HUES6 (cell line): ENCODE measurements around the gene TEAD1.
A peak's percentile ranks its signal among the peaks of the same experiment; 100 is the strongest.

Source experiments
- H3K27ac ChIP-seq: 2 replicates; pipeline ENCODE4 v1.7.0; 2013; ENCODE audit warnings: low read depth, mild to moderate bottlenecking, low read length, inconsistent platforms
- H3K27me3 ChIP-seq: 2 replicates; pipeline ENCODE4 v1.6.1; 2013; ENCODE audit warnings: low read length; ENCODE audit not compliant: control insufficient read depth, insufficient read depth
- H3K36me3 ChIP-seq: 2 replicates; pipeline ENCODE4 v1.6.1; 2013; ENCODE audit warnings: low read length; ENCODE audit not compliant: control insufficient read depth, insufficient read depth
- H3K4me1 ChIP-seq: 2 replicates; pipeline ENCODE4 v1.6.1; 2013; ENCODE audit warnings: low read length; ENCODE audit not compliant: control insufficient read depth, insufficient read depth
- H3K4me3 ChIP-seq: 2 replicates; pipeline ENCODE4 v1.5.1; 2013; ENCODE audit warnings: low read depth, low read length
- H3K9ac ChIP-seq: one replicate; pipeline ENCODE4 v1.6.1; 2013; ENCODE audit warnings: mild to moderate bottlenecking, low read length
- H3K9me3 ChIP-seq: 2 replicates; pipeline ENCODE4 v1.6.1; 2013; ENCODE audit warnings: low read depth, low read length; ENCODE audit not compliant: control insufficient read depth, insufficient read depth

The TEAD1 gene

DNA sequence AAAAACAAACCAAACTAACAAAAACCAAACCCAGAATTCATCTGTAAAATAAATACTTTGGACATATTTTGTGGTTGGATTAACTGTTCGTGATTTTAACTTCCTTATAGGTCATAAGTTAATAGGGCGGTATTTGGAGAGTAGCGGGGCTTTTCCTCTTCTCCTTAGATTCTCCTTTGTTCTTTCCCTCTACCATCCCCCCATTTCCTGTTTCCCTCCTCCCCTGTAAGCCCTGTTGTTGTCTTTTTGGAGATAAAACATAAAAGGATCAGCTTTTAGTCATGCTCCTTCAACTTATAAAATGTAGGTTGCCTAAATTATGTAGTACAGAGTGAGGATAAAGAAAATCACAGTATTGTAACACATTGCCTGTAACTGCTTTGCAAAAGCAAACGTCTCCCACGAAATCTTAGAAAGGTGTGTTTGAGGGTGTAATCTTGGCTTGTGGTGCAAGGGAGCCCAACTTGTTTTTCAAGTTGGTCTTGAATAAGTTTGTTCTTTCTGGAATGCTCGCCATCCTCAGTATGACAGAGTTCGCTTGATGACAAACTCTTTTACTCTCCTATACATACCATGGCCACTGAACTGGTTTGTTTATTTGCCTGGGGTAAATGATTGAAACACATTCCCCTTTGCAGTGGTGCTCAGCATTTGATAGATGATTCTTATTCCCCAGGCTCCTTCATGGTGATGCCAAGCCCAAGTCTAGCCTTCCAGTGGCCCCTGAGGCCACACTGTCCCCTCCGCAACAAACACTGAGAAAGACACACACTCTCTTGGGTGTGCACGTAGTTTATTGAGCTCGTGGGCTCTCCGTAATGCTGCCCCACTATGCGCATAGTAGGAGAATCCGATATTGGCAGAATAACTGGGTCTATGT lies 49.4 kb downstream of the TEAD1 start:
- Histone ChIP-seq H3K9ac (peak overlapping the region; percentile 73), H3K4me3 (peak overlapping the region; percentile 50), H3K4me1 (peaks cover 76% of the 10 kb centered on the region), H3K27ac (peak overlapping the region; percentile 91), H3K36me3 (no peaks in the 10 kb centered on the region), H3K9me3 (no peaks in the 10 kb centered on the region), H3K27me3 (no peaks in the 10 kb centered on the region)

DNA sequence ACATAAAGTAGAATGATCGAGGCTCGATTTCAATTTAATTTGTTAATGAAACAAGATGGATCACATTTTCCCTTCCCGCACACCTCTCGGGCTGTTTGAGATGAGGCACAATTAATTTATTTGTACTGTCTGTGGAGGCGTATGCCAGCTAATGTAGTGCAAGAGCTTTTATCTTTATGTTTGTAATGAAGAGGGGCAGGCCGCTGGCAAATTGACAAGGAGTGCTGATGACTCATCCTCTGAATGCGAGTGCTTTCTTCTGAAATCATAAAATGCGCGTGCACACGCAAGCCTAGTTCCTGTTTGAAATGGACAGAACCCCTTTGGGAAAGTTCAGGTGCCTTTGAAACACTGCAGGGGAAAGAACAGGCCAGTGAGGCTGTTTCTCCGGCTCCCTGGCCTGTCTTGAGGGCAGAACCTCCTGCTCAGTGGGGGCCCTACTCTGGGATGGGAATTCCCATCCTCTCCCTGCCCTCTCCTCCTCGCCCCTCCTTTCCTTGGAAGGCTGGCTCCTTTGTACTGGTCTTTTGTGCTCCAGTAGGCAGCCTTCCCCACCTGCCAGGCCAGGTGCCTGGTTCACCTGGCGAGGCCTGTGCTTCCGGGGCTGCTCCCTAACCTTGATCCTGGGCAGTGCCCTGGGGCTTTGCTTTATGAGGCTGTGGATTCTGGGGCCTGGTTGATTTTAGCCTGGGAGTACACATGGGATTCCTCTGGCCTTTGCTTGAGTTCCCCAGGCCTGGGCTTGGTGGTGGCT lies 50.3 kb downstream of the TEAD1 start:
- Histone ChIP-seq H3K9me3 (no peaks in the 10 kb centered on the region), H3K4me3 (peak overlapping the region; percentile 50), H3K27me3 (no peaks in the 10 kb centered on the region), H3K4me1 (peaks cover 70% of the 10 kb centered on the region), H3K27ac (peak overlapping the region; percentile 91), H3K36me3 (no peaks in the 10 kb centered on the region), H3K9ac (peak overlapping the region; percentile 73)

DNA sequence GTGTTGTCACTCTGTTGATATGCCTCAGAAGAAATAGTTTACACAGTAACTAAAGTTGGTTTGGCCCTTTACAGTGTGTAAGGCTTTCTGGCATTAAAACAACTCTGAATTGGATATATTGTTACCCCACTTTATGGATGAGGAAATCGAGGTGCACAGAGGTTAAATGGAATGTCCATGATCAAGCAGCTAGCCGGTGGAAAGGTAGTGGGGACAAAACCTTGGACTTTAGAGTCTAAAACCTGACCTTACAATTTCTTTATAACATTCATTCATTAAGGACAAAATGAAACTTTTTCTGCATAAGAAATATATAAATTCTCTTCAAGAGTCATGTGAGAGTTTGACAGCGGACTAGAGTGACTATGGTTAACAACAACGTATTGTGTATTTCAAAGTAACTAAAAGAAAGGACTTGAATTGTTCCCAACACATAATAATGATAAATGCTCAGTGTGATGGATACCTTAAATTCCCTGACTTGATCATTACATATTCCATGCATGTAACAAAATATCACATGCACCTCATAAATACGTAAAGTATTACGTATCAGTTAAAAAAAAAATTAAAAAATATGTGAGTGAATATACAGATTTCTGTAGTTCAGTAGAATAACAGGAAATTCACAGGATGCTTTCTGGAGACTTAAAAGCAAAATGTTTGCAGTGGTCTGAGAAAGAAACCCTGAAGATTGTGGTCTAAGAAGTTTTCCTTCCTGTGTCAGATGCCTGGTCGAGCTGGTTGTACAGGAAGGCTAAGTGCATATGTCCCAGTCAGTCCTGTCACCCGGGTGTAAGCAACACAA lies 51.0 kb downstream of the TEAD1 start:
- H3K9ac ChIP-seq = no peak overlapping the region

DNA sequence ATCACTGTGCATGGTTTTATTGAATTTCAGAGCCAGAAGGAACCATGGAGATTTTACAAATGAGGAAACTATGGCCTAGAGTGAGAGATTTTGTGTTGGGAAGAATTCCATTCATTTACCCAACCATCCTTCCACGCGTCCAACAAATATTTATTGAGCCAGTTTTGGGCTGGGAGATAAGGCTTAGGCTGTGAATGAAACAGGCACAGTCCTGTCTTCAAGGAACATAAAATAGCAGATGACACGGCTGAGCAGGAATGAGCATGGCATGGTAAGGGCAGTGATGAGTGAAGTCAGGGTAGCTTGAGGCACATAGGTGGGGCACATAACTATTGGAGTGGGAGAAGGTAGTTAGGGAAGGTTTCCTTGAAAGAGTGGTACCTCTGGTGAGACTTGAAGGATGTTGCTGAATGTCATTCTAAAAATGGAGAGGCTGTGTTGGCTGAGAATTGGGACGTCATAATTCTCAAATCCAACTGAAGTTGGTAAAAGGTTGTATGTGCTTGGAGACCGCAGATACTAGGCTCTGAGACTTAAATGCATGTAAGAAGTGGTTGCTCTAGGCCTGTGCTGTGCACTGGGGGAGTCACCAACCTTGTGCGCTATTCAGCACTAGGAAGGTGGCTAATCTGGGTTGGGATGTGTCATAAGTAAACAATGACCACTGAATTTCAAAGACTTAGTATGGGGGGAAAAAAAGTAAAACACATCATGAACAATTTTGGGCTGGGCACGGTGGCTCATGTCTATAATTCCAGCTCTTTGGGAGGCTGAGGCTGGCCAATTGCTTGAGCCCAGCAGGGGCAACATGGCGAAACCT lies 51.9 kb downstream of the TEAD1 start:
- Histone ChIP-seq H3K4me1 (peaks cover 65% of the 10 kb centered on the region), H3K9me3 (no peaks in the 10 kb centered on the region), H3K27ac (no peak overlapping the region), H3K27me3 (no peaks in the 10 kb centered on the region), H3K36me3 (no peaks in the 10 kb centered on the region), H3K4me3 (no peak overlapping the region), H3K9ac (no peak overlapping the region)

More for the DNA sequence above, 51.0 kb downstream of the TEAD1 start:
- Histone ChIP-seq H3K27ac (peak overlapping the region; percentile 91; the same call in 1 of the 2 replicates), H3K36me3 (no peaks in the 10 kb centered on the region), H3K4me3 (no peak overlapping the region), H3K4me1 (peaks cover 71% of the 10 kb centered on the region), H3K27me3 (no peaks in the 10 kb centered on the region), H3K9me3 (no peaks in the 10 kb centered on the region)

DNA sequence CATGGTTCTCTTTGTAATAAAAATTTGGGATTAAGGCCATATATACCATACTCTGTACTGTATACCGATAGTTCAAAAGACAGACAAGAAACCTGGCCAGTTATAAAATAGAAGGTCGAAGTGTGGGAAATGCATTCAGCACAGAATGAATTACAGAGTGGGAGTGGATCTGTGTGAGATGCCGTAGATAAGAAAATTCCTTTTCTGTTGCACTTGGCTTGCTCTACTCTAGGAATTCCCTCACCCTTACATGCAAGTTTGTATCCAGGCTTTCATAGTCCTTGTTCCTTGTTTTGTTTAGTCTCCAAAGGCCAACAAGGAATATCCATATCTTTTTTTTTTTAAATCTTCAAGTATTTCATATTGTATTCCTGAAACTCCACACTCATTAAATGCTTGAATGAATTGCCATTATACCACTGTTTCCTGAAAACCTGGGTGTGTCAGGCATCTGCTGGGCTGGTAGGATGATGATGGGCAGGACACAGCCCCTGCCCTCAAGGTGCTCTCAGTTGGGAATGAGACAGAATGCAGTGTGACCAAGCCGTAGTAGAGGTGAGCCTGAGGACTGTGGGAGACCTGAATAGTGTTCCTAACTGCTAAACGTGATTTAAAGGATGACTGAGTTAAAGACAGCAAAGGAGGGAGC lies 53.5 kb downstream of the TEAD1 start:
- Histone ChIP-seq H3K36me3 (no peaks in the 10 kb centered on the region), H3K9ac (no peak overlapping the region), H3K27ac (no peak overlapping the region), H3K9me3 (no peaks in the 10 kb centered on the region), H3K4me3 (no peak overlapping the region), H3K4me1 (peaks cover 60% of the 10 kb centered on the region), H3K27me3 (no peaks in the 10 kb centered on the region)

DNA sequence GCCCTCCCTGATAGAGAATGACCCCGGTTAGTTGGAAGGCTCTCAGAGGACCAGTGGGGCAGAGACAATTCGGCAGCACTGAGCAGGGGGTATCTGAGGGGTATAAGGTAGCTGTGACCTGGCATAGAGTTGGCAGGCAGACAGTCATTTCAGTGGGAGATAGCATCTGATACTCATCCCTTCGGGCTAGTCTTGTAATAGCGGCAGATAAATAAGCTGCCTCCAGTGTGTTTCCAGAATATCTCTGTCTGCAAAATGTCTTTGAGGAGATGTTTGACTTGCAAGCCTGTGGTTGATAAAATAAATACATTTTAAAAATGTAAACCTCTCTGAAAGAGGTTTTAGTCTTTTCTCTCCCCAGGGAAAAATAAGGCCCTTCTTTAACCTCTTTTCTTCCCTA lies 54.2 kb downstream of the TEAD1 start:
- Histone ChIP-seq H3K36me3 (no peaks in the 10 kb centered on the region), H3K4me3 (no peak overlapping the region), H3K27me3 (no peaks in the 10 kb centered on the region), H3K9ac (no peak overlapping the region), H3K4me1 (peaks cover 60% of the 10 kb centered on the region), H3K9me3 (no peaks in the 10 kb centered on the region), H3K27ac (no peak overlapping the region)

DNA sequence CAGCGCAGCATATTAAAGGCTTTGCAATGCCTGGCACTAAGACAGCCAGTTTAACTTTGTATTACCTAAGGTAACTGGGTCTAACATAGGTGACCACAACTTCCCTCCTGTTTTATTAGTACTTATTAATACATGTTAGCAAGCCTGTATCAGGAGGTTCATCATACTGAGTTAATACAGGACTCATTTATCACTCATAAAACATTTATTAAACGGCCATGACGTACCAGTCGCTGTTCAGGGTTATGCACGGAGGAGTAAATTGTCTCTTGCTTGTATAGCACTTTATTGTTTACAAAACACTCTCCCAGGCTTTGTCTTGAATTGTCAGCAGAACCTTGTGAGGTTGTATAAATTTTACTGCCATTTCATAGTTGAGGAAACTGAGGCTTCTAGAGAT lies 55.7 kb downstream of the TEAD1 start:
- H3K4me1 ChIP-seq = peaks cover 51% of the 10 kb centered on the region
- no peaks in the 10 kb centered on the region for H3K9me3 ChIP-seq
- no peak overlapping the region for H3K4me3 ChIP-seq
- no peaks in the 10 kb centered on the region for H3K36me3 ChIP-seq
- H3K27me3 ChIP-seq = no peaks in the 10 kb centered on the region
- H3K27ac ChIP-seq = no peak overlapping the region
- H3K9ac ChIP-seq = no peak overlapping the region

DNA sequence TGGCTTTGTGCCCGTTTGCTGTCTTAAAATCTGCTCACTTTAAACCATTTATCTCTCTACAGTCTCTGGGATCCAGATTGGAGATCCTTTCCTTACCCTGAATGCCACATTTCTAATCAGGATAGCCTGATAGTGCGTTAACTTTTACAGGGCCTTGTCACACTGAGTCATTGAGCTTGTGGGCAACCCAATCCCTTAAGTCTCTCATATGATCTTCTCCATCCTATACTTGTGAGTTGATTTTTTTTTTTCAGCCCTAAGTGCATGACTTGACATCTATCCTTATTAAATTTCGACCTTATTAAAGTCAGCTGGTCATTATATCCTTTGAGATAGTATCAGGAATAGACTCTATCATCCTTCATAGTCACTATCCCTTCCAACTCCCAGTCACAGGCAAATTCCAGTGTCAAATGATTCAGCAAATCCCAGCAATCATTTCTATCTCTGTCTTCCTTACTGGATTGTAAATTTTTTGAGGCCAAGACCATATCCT lies 57.7 kb downstream of the TEAD1 start:
- no peak overlapping the region for H3K9ac ChIP-seq
- H3K27ac ChIP-seq = no peak overlapping the region

DNA sequence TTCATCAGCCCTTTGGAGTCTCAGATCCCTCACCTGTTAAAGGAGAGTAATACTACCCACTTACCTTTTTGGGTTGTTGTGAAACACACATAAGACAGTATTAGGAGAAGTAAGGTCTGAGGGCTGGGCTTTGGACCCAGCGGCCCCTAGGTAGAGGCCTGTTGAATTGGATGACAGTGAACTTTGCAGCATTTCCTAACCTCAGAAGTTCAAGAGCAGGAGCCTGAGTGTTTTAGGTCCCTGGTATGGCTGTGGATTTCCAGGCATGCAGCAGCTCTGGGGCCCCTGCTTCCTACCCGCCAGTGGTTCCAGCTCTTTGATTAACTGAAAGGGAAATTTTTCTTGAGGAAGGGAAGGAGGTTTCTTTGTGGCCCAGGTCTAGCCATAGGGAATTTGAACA lies 58.9 kb downstream of the TEAD1 start:
- H3K9me3 ChIP-seq = no peaks in the 10 kb centered on the region
- H3K27me3 ChIP-seq = no peaks in the 10 kb centered on the region
- H3K27ac ChIP-seq = no peak overlapping the region
- no peaks in the 10 kb centered on the region for H3K36me3 ChIP-seq
- no peak overlapping the region for H3K4me3 ChIP-seq
- no peak overlapping the region for H3K9ac ChIP-seq
- peaks cover 42% of the 10 kb centered on the region for H3K4me1 ChIP-seq

More for the DNA sequence above, 57.7 kb downstream of the TEAD1 start:
- Histone ChIP-seq H3K36me3 (no peaks in the 10 kb centered on the region), H3K4me3 (no peak overlapping the region), H3K9me3 (no peaks in the 10 kb centered on the region), H3K27me3 (no peaks in the 10 kb centered on the region), H3K4me1 (peaks cover 49% of the 10 kb centered on the region)

DNA sequence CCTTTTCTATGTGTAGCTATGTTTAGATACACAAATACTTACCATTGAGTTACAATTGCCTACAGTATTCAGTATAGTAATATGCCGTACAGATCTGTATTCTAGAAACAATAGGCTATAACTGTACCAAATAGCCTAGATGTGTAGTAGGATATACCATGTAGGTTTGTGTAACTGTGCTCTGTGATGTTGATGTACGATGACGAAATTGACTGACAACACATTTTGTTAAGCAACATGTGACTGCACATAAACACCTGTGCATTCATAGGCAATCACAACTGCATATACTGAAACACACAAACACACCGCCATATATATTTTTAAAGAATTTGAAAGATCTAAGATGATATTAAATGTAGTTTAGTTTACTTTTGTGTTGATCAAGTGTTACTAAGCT lies 60.4 kb downstream of the TEAD1 start:
- no peak overlapping the region for H3K27ac ChIP-seq
- H3K36me3 ChIP-seq = no peaks in the 10 kb centered on the region; the same call in 1 of the 2 replicates
- H3K9me3 ChIP-seq = no peaks in the 10 kb centered on the region; the same call in 1 of the 2 replicates
- peaks cover 39% of the 10 kb centered on the region for H3K4me1 ChIP-seq
- no peak overlapping the region for H3K9ac ChIP-seq
- H3K4me3 ChIP-seq = no peak overlapping the region
- no peaks in the 10 kb centered on the region for H3K27me3 ChIP-seq
